K562 (cell line): ENCODE measurements around the gene BCAS1. TPM values are rescaled to one million over a fixed set of nuclear protein-coding genes. Genes with fewer than 3 reads are reported as not detected.
A peak's percentile ranks its signal among the peaks of the same experiment; 100 is the strongest.

Experiments
- EGR1 ChIP-seq: fragments of 450-650 bp; conservative IDR thresholded peaks from 2 replicates; pipeline ENCODE4 v1.6.1; 2017; ENCODE audit warnings: mild to moderate bottlenecking
- MAFK ChIP-seq: IDR thresholded peaks from 2 replicates; pipeline ENCODE4 v1.6.1; 2011; ENCODE audit warnings: low read length, improper control_type of control experiment
- NFRKB ChIP-seq: fragments of 450-650 bp; IDR thresholded peaks from 2 replicates; pipeline ENCODE4 v1.6.1; 2016; ENCODE audit warnings: low read depth
- NUFIP1 ChIP-seq: fragments of 450-650 bp; IDR thresholded peaks from 2 replicates; pipeline ENCODE4 v1.6.1; 2018; ENCODE audit not compliant: partially characterized antibody
- ZBTB8A ChIP-seq: fragments of 450-650 bp; IDR thresholded peaks from 2 replicates; pipeline ENCODE4 v1.6.1; 2018; ENCODE audit warnings: mild to moderate bottlenecking, moderate library complexity; ENCODE audit not compliant: partially characterized antibody
- ZNF224 ChIP-seq: sonication (generic); formaldehyde crosslinking; IDR thresholded peaks from 2 replicates; pipeline ENCODE4 v1.8.0; 2022; ENCODE audit warnings: mild to moderate bottlenecking, missing genetic modification reagents
- polyA plus RNA-seq, 8 experiments: library from polyadenylated mRNA; depleted of rRNA in 4 of 8; stranded (reverse) in 5 of 8; unstranded in 3 of 8; fragments of >200 nt; fragmentation: Nextera tagmentation in 2 of 8; fragmentation: Illumina TruSeq in 1 of 8; extraction: Ambion mirVana in 2 of 8; extraction: Trizol in 1 of 8; gene quantifications; 2 replicates each; pipeline versions ENCODE4 v1.2.1 to v1.2.3, GENCODE V29; 2011 to 2014; ENCODE audit warnings: inconsistent platforms in 1 of 8, missing spikeins in 1 of 8
- total RNA-seq, 7 experiments: library from RNA; depleted of rRNA in 6 of 7; stranded (reverse); fragments of >200 nt in 6 of 7; fragmentation: Illumina TruSeq in 2 of 7; extraction: Trizol in 2 of 7; gene quantifications; 2 replicates each; pipeline versions ENCODE4 v1.2.1 to v1.2.3, GENCODE V29; 2011 to 2021; ENCODE audit warnings: low replicate concordance in 1 of 7
- TF ChIP-seq, protein P1 (sequence below), 2 experiments: fragments of 450-650 bp in 1 of 2; sonication (generic) in 1 of 2; formaldehyde crosslinking in 1 of 2; IDR thresholded peaks; 2 replicates each; pipeline versions ENCODE4 v1.7.1 to v1.9.0; 2016 to 2022; ENCODE audit warnings: inconsistent platforms in 1 of 2, mild to moderate bottlenecking in 1 of 2, missing genetic modification reagents in 1 of 2
- TF ChIP-seq, protein P2 (sequence below): sonication (generic); formaldehyde crosslinking; IDR thresholded peaks from 2 replicates; pipeline ENCODE4 v1.8.0; 2022; ENCODE audit warnings: missing genetic modification reagents, mild to moderate bottlenecking, moderate library complexity, borderline replicate concordance
- TF ChIP-seq, protein P3 (sequence below): fragments of 250-450 bp; sonication (Bioruptor Pico); IDR thresholded peaks from 2 replicates; pipeline ENCODE4 v1.5.0; 2021; ENCODE audit warnings: mild to moderate bottlenecking, moderate library complexity
- TF ChIP-seq, protein P4 (sequence below): fragments of 250-450 bp; sonication (Bioruptor Pico); IDR thresholded peaks from 2 replicates; pipeline ENCODE4 v1.4.0; 2020; ENCODE audit warnings: mild to moderate bottlenecking

BCAS1 gene
- total and polyA plus RNA-seq, 9 of the 15 experiments (the other 6 are each of a cell fraction or from before 2014, with no cell fraction given) = 0.18 to 2.3 (median 0.93) TPM

DNA sequence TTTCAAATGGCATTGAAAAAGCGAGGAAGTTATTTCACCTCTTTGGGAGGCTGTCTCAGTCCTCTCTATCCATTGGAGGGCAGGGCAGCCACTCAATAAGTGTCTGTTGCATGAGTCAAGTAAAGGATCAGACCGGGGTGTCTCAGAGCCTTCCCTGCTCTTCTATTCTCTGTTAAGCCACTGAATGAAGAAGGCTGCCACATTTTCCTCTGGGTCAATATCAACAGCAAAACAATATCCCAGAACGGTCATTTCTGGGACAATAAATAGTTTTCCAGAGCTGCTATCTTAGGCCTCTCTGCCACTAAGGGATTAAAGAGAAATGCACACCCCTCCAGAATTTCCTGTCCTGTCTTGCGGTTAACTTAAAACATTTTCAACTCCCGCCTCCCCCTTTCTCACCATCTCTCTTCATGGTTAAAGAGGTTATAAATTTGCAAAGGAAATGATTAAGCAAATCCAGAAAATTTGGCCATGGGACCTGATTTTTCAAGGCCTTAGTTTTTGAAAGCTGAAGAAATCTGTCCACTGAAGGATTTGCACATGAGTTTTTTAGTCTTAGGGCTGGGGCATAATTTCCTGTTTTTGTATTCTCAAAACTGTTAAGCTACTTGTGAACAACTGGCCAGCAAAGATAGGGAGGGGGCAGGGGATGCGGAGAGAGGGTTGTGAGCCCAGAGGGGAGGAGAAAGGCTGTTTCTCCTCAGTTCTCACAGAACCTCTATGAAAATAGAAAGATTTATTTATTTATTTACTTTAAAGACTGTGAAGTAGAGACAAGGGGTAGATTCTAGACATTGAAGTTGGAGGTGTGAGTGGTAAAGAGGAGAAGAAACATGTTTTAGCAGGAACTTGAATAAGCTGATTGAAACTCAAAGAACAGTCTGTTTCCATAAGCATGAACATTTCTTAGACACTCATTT, 135.7 kb downstream of the BCAS1 start (continued):
- TF ChIP-seq, protein P1, sequence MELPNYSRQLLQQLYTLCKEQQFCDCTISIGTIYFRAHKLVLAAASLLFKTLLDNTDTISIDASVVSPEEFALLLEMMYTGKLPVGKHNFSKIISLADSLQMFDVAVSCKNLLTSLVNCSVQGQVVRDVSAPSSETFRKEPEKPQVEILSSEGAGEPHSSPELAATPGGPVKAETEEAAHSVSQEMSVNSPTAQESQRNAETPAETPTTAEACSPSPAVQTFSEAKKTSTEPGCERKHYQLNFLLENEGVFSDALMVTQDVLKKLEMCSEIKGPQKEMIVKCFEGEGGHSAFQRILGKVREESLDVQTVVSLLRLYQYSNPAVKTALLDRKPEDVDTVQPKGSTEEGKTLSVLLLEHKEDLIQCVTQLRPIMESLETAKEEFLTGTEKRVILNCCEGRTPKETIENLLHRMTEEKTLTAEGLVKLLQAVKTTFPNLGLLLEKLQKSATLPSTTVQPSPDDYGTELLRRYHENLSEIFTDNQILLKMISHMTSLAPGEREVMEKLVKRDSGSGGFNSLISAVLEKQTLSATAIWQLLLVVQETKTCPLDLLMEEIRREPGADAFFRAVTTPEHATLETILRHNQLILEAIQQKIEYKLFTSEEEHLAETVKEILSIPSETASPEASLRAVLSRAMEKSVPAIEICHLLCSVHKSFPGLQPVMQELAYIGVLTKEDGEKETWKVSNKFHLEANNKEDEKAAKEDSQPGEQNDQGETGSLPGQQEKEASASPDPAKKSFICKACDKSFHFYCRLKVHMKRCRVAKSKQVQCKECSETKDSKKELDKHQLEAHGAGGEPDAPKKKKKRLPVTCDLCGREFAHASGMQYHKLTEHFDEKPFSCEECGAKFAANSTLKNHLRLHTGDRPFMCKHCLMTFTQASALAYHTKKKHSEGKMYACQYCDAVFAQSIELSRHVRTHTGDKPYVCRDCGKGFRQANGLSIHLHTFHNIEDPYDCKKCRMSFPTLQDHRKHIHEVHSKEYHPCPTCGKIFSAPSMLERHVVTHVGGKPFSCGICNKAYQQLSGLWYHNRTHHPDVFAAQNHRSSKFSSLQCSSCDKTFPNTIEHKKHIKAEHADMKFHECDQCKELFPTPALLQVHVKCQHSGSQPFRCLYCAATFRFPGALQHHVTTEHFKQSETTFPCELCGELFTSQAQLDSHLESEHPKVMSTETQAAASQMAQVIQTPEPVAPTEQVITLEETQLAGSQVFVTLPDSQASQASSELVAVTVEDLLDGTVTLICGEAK (IDR thresholded peaks at IDR 0.05) = no peak
- TF ChIP-seq, protein P1 (CRISPR knock-in tag; IDR thresholded peaks at IDR 0.05) = no peak
- TF ChIP-seq NUFIP1 (no peak), NFRKB (peak; percentile 32; the same call in 1 of the 2 replicates), ZNF224 (CRISPR knock-in tag) (no peak), EGR1 (no peak), MAFK (no peak), ZBTB8A (no peak)
- TF ChIP-seq, protein P2, sequence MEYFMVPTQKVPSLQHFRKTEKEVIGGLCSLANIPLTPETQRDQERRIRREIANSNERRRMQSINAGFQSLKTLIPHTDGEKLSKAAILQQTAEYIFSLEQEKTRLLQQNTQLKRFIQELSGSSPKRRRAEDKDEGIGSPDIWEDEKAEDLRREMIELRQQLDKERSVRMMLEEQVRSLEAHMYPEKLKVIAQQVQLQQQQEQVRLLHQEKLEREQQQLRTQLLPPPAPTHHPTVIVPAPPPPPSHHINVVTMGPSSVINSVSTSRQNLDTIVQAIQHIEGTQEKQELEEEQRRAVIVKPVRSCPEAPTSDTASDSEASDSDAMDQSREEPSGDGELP (CRISPR knock-in tag) = no peak
- TF ChIP-seq, protein P3, sequence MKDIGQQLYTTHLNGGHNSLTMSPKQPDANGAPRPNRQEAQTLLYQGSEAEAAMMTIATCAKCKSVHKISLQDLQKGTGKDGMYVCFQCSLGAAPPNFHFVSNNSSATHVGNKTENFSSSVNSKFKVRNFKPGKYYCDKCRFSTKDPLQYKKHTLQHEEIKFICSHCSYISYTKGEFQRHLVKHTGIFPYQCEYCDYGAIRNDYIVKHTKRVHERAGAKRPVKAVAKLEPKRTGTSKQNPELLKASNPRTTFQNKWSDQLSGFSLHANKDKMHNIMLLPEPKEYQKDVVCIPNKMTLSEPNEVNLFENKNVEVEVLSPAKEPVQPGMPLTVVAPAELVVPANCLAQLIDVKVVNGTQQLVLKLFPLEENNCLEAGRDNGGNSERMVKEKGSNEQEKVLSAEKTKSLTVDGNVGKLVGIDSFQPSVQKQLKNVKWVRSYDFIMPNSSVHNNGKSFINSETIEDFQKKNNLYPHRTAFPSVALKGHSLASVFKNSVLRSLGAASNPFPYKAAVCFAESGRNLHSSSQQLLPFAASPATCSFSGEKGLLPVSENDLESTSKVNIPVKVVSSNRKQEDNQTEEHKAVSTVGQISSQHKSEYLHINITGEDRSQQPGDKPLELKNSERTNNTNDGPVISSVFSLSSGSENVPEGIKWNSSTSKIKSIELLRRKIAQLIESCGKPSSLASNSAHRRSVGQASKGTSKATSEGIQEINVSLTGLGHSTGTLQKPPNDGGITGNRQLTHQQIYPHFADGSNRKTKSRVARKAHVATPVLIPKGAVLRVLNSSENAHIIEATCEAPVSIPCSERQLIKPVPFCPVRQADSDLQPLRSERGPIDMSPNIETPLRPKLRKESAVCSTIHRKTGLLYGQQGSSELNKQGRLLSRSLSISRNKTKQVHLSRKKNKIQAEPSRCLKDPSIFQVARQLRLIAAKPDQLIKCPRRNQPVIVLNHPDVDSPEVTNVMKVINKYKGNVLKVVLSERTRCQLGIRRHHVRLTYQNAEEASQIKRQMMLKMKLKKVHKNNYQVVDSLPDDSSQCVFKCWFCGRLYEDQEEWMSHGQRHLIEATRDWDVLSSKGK (CRISPR knock-in tag) = no peak
- TF ChIP-seq, protein P4, sequence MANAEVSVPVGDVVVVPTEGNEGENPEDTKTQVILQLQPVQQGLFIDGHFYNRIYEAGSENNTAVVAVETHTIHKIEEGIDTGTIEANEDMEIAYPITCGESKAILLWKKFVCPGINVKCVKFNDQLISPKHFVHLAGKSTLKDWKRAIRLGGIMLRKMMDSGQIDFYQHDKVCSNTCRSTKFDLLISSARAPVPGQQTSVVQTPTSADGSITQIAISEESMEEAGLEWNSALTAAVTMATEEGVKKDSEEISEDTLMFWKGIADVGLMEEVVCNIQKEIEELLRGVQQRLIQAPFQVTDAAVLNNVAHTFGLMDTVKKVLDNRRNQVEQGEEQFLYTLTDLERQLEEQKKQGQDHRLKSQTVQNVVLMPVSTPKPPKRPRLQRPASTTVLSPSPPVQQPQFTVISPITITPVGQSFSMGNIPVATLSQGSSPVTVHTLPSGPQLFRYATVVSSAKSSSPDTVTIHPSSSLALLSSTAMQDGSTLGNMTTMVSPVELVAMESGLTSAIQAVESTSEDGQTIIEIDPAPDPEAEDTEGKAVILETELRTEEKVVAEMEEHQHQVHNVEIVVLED (CRISPR knock-in tag) = no peak
